RWPE2 (cell line): ENCODE measurements around the gene MALRD1.
A peak's percentile ranks its signal among the peaks of the same experiment; 100 is the strongest.

ENCODE experiments used
- ATAC-seq: fragments of 200-7000 bp; cut with Tn5 transposase; 3 replicates; pipeline ENCODE4 v1.9.1; 2021; ENCODE audit warnings: low read depth
- DNase-seq: peaks from one replicate; pipeline ENCODE4 v3.0.0-alpha.2; 2020; ENCODE audit warnings: low spot score
- H3K27ac ChIP-seq: fragments of 450-650 bp; 2 replicates; pipeline ENCODE4 v1.5.1; 2017; ENCODE audit warnings: mild to moderate bottlenecking; ENCODE audit not compliant: poor library complexity, severe bottlenecking
- H3K27me3 ChIP-seq: fragments of 250-450 bp; sonication (Bioruptor Pico); 2 replicates; pipeline ENCODE4 v1.5.1; 2021; ENCODE audit warnings: mild to moderate bottlenecking, moderate library complexity; ENCODE audit not compliant: insufficient read depth, poor library complexity, severe bottlenecking
- H3K36me3 ChIP-seq: fragments of 250-450 bp; sonication (Bioruptor Pico); 2 replicates; pipeline ENCODE4 v1.5.1; 2020; ENCODE audit warnings: low read depth, mild to moderate bottlenecking, moderate library complexity
- H3K4me1 ChIP-seq: fragments of 250-450 bp; sonication (Bioruptor Pico); 2 replicates; pipeline ENCODE4 v1.5.1; 2021; ENCODE audit warnings: mild to moderate bottlenecking, moderate library complexity; ENCODE audit not compliant: insufficient read depth, poor library complexity, severe bottlenecking
- H3K4me3 ChIP-seq: fragments of 250-450 bp; sonication (Bioruptor Pico); 2 replicates; pipeline ENCODE4 v1.5.1; 2021; ENCODE audit warnings: mild to moderate bottlenecking, moderate library complexity; ENCODE audit not compliant: severe bottlenecking
- H3K9me3 ChIP-seq: fragments of 250-450 bp; sonication (Bioruptor Pico); 2 replicates; pipeline ENCODE4 v1.5.1; 2021; ENCODE audit warnings: mild to moderate bottlenecking, moderate library complexity; ENCODE audit not compliant: severe bottlenecking
- TF ChIP-seq, protein P1 (sequence below): fragments of 450-650 bp; IDR thresholded peaks from one replicate; pipeline ENCODE4 v1.5.1; 2017; ENCODE audit warnings: mild to moderate bottlenecking, moderate library complexity; ENCODE audit not compliant: poor library complexity, severe bottlenecking

The MALRD1 gene

GRCh38 chr10:19699299-19699698 lies 650.7 kb downstream of the MALRD1 start:
- no peak overlapping the region for H3K27ac ChIP-seq
- ATAC-seq (no peak), DNase-seq (no peak)
- TF ChIP-seq, protein P1, sequence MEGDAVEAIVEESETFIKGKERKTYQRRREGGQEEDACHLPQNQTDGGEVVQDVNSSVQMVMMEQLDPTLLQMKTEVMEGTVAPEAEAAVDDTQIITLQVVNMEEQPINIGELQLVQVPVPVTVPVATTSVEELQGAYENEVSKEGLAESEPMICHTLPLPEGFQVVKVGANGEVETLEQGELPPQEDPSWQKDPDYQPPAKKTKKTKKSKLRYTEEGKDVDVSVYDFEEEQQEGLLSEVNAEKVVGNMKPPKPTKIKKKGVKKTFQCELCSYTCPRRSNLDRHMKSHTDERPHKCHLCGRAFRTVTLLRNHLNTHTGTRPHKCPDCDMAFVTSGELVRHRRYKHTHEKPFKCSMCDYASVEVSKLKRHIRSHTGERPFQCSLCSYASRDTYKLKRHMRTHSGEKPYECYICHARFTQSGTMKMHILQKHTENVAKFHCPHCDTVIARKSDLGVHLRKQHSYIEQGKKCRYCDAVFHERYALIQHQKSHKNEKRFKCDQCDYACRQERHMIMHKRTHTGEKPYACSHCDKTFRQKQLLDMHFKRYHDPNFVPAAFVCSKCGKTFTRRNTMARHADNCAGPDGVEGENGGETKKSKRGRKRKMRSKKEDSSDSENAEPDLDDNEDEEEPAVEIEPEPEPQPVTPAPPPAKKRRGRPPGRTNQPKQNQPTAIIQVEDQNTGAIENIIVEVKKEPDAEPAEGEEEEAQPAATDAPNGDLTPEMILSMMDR, result no peak
- no peak overlapping the region for H3K4me3 ChIP-seq
- H3K27me3 ChIP-seq, result no peaks in the 10 kb centered on the region
- no peaks in the 10 kb centered on the region for H3K36me3 ChIP-seq
- peaks cover 12% of the 10 kb centered on the region for H3K4me1 ChIP-seq
- H3K9me3 ChIP-seq, result no peaks in the 10 kb centered on the region

DNA sequence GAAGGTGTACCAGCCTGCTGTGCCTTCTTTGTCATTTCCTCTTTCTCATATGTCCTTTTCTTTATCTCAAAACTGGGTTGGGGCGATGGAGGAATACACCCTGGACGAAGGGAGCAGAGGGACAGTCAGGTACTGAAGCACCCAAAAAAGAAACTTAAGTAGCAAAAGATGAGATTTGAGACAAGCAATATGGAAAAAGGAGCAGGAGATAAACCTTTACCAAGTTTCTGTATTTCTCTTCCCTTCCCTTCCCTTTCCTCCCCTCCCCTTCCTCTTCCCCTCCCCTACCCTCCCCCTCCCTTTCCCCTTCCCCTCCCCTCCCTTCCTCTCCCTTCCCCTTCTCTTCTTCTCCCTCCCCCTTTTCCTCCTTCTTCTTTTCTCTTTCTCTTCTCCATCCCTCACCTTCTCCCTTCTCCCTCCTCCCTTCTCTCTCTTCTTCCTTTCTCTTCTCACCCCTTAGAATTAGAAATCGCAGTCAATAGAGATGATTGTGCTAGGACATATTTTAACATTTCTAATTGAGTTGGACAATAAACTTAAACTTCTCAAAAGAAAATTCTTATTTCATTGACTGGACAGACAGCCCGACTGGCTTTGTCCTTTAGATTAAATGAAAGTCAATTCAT lies 652.9 kb downstream of the MALRD1 start:
- ATAC-seq, result no peak
- no peaks in the 10 kb centered on the region for H3K9me3 ChIP-seq
- TF ChIP-seq, protein P1, result no peak
- H3K36me3 ChIP-seq, result no peaks in the 10 kb centered on the region
- H3K4me3 ChIP-seq, result no peak overlapping the region
- H3K4me1 ChIP-seq, result peaks cover 12% of the 10 kb centered on the region
- no peak overlapping the region for H3K27ac ChIP-seq
- H3K27me3 ChIP-seq, result no peaks in the 10 kb centered on the region
- no peak for DNase-seq

- no peak for DNase-seq
These were observed 653.6 kb downstream of the MALRD1 start for GRCh38 chr10:19702215-19702614.

DNA sequence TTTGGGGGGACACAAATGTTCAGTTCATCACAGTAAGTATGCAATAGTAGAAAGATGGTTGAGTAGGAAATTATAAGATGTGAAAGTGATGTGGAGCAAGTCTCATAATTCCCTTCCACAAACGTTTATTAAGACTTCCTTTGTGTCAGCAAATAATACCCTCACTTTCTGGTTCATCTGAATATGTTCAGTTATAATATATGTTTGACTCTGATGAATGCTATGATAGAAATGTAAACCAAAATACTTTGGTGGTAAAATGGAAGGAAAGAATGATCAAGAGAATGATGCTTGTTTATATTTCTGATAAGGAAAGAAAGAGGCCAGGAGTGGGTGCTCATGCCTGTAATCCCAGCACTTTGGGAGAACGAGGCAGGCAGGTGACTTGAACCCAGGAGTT lies 655.9 kb downstream of the MALRD1 start:
- H3K36me3 ChIP-seq, result no peaks in the 10 kb centered on the region
- H3K27me3 ChIP-seq, result no peaks in the 10 kb centered on the region
- ATAC-seq, result no peak
- H3K9me3 ChIP-seq, result no peaks in the 10 kb centered on the region
- DNase-seq, result no peak
- no peak overlapping the region for H3K4me3 ChIP-seq
- H3K4me1 ChIP-seq, result peaks cover 12% of the 10 kb centered on the region
- no peak overlapping the region for H3K27ac ChIP-seq
- TF ChIP-seq, protein P1, result no peak

More at GRCh38 chr10:19702215-19702614, 653.6 kb downstream of the MALRD1 start:
- H3K27me3 ChIP-seq, result no peaks in the 10 kb centered on the region
- no peak overlapping the region for H3K27ac ChIP-seq
- ATAC-seq, result peak; percentile 99
- TF ChIP-seq, protein P1, result no peak
- H3K36me3 ChIP-seq, result no peaks in the 10 kb centered on the region
- H3K9me3 ChIP-seq, result no peaks in the 10 kb centered on the region
- H3K4me3 ChIP-seq, result no peak overlapping the region
- H3K4me1 ChIP-seq, result peaks cover 12% of the 10 kb centered on the region

GRCh38 chr10:19705250-19705649 lies 656.6 kb downstream of the MALRD1 start:
- Histone ChIP-seq H3K4me3 (no peak overlapping the region), H3K9me3 (no peaks in the 10 kb centered on the region), H3K27me3 (no peaks in the 10 kb centered on the region), H3K36me3 (no peaks in the 10 kb centered on the region), H3K4me1 (peaks cover 12% of the 10 kb centered on the region), H3K27ac (no peak overlapping the region)
- ATAC-seq (no peak), DNase-seq (no peak)
- TF ChIP-seq, protein P1, result no peak
